Large intestine (tissue), 3 donors: ENCODE results near the gene SPAG8. TPM values are rescaled to one million over a fixed set of nuclear protein-coding genes. Genes with fewer than 3 reads are reported as not detected.

ENCODE experiments used
- DNase-seq, 2 donors: peaks; one replicate each; pipeline versions ENCODE4 v3.0.0 to v3.0.0-alpha.2; 2013
- H3K27ac ChIP-seq: one replicate; pipeline ENCODE4 v1.5.1; 2013; ENCODE audit warnings: low read length
- H3K27me3 ChIP-seq: 2 replicates; pipeline ENCODE4 v1.6.1; 2013; ENCODE audit warnings: low read length; ENCODE audit not compliant: control insufficient read depth, insufficient read depth
- H3K36me3 ChIP-seq: 2 replicates; pipeline ENCODE4 v1.6.1; 2013; ENCODE audit warnings: low read length; ENCODE audit not compliant: control insufficient read depth, insufficient read depth
- H3K4me1 ChIP-seq: one replicate; pipeline ENCODE4 v1.6.1; 2013; ENCODE audit warnings: low read length; ENCODE audit not compliant: control insufficient read depth, insufficient read depth
- H3K4me3 ChIP-seq: one replicate; pipeline ENCODE4 v1.5.1; 2013; ENCODE audit warnings: low read length
- H3K9me3 ChIP-seq: one replicate; pipeline ENCODE4 v1.6.1; 2013; ENCODE audit warnings: mild to moderate bottlenecking, low read depth, low read length, moderate library complexity; ENCODE audit not compliant: control insufficient read depth
- WGBS: methylation state at CpG from one replicate; pipeline ENCODE4 v1.1.5; 2013; ENCODE audit warnings: low lambda C conversion rate; ENCODE audit not compliant: insufficient coverage; 5-methylcytosine and 5-hydroxymethylcytosine counted together
- polyA plus RNA-seq: library from polyadenylated mRNA; unstranded; fragments of 120-200 nt; gene quantifications from one replicate; pipeline ENCODE4 v1.2.1, GENCODE V29; 2013

SPAG8 gene
- polyA plus RNA-seq, 1 donor = 1.4 TPM

DNA sequence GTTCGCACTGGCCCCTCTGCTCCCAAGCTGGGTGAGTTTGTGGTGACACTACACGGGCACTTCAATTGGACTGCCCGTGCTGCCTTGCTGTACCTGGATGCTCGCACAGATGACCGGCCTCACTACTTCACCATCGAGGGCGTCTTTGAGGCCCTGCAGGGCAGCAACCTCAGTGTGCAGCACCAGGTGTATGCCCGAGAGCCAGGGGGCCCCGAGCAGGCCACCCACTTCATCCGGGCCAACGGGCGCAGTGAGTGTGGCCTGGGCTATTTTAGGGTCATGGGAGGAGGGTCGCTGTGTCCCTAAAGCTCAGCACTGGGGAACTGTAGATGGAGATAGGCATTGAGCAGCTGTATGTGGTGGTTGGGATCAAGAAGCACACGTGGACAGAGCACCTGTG is 19.2 kb downstream of the SPAG8 start:
- DNase-seq = no peak
- H3K36me3 ChIP-seq = peaks cover 5% of the 10 kb centered on the region
- no CpG with 5 or more reads among the region's 14 CpGs for WGBS
- H3K9me3 ChIP-seq = no peaks in the 10 kb centered on the region
- H3K27me3 ChIP-seq = no peaks in the 10 kb centered on the region
- H3K4me1 ChIP-seq = peaks cover 7% of the 10 kb centered on the region
- no peak overlapping the region for H3K27ac ChIP-seq
- H3K4me3 ChIP-seq = no peak overlapping the region

GRCh38 chr9:35792024-35792813 is 19.8 kb downstream of the SPAG8 start:
- Histone ChIP-seq H3K9me3 (no peaks in the 10 kb centered on the region), H3K27me3 (no peaks in the 10 kb centered on the region), H3K4me3 (peak overlapping the region; percentile 42), H3K36me3 (peaks cover 7% of the 10 kb centered on the region), H3K4me1 (peaks cover 7% of the 10 kb centered on the region), H3K27ac (no peak overlapping the region)
- WGBS = no CpG with 5 or more reads among the region's 34 CpGs
- no peak for DNase-seq

DNA sequence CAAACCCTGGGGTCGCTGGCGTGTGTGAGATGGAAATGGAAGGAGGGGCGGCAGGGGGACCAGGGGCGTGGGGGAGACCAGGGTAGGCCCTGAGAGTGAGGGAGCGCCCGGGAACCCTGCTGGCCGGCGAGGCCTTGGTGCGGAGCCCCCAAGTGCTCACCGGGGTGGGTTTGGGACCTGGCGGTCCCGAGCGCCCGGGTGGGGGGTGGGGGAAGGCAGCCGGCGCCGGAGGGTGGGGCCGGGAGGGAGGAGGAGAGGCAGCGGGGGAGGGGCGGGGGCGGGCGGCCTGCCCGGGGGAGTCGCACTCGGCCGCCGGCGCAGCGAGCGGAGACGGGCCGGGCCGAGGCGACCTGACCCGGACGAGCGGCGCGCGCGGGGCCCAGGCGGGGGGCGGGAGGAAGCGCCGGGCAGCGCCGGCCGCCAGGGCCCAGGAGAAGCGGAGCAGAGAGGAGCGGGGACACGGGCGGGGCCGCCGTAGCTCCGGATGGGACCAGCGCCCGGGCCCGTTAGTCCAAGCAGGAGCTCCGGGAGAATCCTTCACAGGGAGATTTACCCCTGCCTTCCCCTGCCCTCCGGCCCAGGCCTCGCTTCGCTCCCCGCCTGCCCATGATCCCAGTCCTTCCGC is 20.7 kb downstream of the SPAG8 start, which contains the start of gene NPR2:
TSS of gene NPR2 (plus strand) at position 295 of the 625 bp plus-strand sequence. CDS start 818 bp downstream, outside the sequence.
- H3K9me3 ChIP-seq = no peaks in the 10 kb centered on the region
- peaks cover 9% of the 10 kb centered on the region for H3K36me3 ChIP-seq
- H3K27me3 ChIP-seq = no peaks in the 10 kb centered on the region
- no CpG with 5 or more reads among the region's 64 CpGs for WGBS
- peak in 1 of 2 donors; percentile 39 for DNase-seq
- peak within 1 kb of the TSS; percentile 13 for H3K27ac ChIP-seq
- peak within 1 kb of the TSS; percentile 42 for H3K4me3 ChIP-seq
- H3K4me1 ChIP-seq = peaks cover 7% of the 10 kb centered on the region

- Histone ChIP-seq H3K27me3 (no peaks in the 10 kb centered on the region), H3K4me1 (peaks cover 7% of the 10 kb centered on the region), H3K9me3 (no peaks in the 10 kb centered on the region), H3K27ac (peak overlapping the region; percentile 13), H3K36me3 (peaks cover 9% of the 10 kb centered on the region), H3K4me3 (no peak overlapping the region)
- 0% methylated on average over 1 of the region's 37 CpGs for WGBS
- DNase-seq = peak; percentile 58 to 69
Measured at GRCh38 chr9:35790385-35791296, 21.4 kb downstream of the SPAG8 start.

- Histone ChIP-seq H3K4me1 (peaks cover 7% of the 10 kb centered on the region), H3K27ac (no peak overlapping the region), H3K36me3 (peaks cover 11% of the 10 kb centered on the region), H3K4me3 (no peak overlapping the region), H3K9me3 (no peaks in the 10 kb centered on the region), H3K27me3 (no peaks in the 10 kb centered on the region)
- no peak for DNase-seq
- 50% methylated on average over 1 of the region's 4 CpGs for WGBS
Measured at GRCh38 chr9:35790025-35790384, 22.1 kb downstream of the SPAG8 start.

DNA sequence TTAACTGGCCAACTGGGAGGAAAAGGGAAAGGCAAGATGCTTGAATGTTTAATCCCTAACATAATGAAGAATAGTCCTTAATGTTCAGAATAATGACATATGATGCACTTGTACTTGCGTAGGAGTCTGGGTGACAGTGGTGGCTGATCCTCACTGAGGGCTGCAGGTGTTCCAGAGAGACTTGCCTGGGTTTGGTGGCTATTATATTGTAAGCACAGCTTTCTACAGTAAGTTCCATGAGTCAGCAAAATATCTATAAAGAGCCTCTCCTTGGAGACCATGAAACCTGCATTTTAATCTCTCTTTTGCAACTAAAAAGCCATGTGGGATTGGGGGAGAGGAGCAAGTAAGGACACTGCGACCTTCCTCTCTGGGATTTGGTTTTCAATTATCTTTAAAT is 22.5 kb downstream of the SPAG8 start:
- Histone ChIP-seq H3K9me3 (no peaks in the 10 kb centered on the region), H3K4me1 (peaks cover 7% of the 10 kb centered on the region), H3K27me3 (no peaks in the 10 kb centered on the region), H3K36me3 (peaks cover 14% of the 10 kb centered on the region), H3K4me3 (no peak overlapping the region), H3K27ac (no peak overlapping the region)
- no peak for DNase-seq
- no CpG with 5 or more reads among the region's 2 CpGs for WGBS

GRCh38 chr9:35783418-35783817 is 28.6 kb downstream of the SPAG8 start:
- no peaks in the 10 kb centered on the region for H3K27me3 ChIP-seq
- H3K4me3 ChIP-seq = no peak overlapping the region
- DNase-seq = no peak
- H3K4me1 ChIP-seq = no peaks in the 10 kb centered on the region
- H3K27ac ChIP-seq = no peak overlapping the region
- H3K9me3 ChIP-seq = no peaks in the 10 kb centered on the region
- H3K36me3 ChIP-seq = peaks cover 11% of the 10 kb centered on the region

GRCh38 chr9:35781066-35781465 is 31.0 kb downstream of the SPAG8 start:
- WGBS = no CpG with 5 or more reads among the region's 2 CpGs

DNA sequence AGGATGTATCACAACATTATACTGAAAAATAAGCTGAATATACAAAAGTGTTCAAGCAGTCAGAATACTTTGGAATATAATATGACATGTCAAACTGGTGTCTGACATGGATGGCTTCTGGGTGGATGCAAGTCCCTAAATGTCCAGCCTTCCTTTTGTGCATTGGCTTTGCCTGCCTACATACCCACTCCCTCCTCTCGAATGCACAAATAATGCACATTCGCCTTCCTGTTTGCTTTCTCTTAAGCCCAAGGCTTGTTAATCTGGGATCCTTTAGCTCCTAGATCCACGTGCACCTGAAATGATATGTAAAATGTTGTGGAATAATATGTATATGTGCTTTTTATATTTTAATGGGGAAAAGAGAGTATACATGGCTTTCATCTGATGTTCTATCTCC is 33.6 kb downstream of the SPAG8 start:
- Histone ChIP-seq H3K27ac (no peak overlapping the region), H3K4me3 (no peak overlapping the region), H3K9me3 (no peaks in the 10 kb centered on the region), H3K4me1 (peaks cover 4% of the 10 kb centered on the region), H3K36me3 (peaks cover 2% of the 10 kb centered on the region), H3K27me3 (no peaks in the 10 kb centered on the region)
- WGBS = no CpG with 5 or more reads among the region's 3 CpGs
- no peak for DNase-seq

More at GRCh38 chr9:35781066-35781465, 31.0 kb downstream of the SPAG8 start:
- no peak overlapping the region for H3K27ac ChIP-seq
- H3K4me1 ChIP-seq = no peaks in the 10 kb centered on the region
- no peaks in the 10 kb centered on the region for H3K27me3 ChIP-seq
- H3K36me3 ChIP-seq = peaks cover 7% of the 10 kb centered on the region
- DNase-seq = no peak
- no peaks in the 10 kb centered on the region for H3K9me3 ChIP-seq
- H3K4me3 ChIP-seq = no peak overlapping the region

GRCh38 chr9:35776018-35776417 is 36.0 kb downstream of the SPAG8 start:
- peaks cover 2% of the 10 kb centered on the region for H3K36me3 ChIP-seq
- H3K4me3 ChIP-seq = no peak overlapping the region
- DNase-seq = no peak
- no peak overlapping the region for H3K27ac ChIP-seq
- peaks cover 20% of the 10 kb centered on the region for H3K4me1 ChIP-seq
- WGBS = no CpG with 5 or more reads among the region's 4 CpGs
- H3K27me3 ChIP-seq = no peaks in the 10 kb centered on the region
- H3K9me3 ChIP-seq = no peaks in the 10 kb centered on the region
